ENCODE results near the gene MTCH2. TPM values are rescaled to one million over a fixed set of nuclear protein-coding genes. Genes with fewer than 3 reads are reported as not detected.

MTCH2 gene
- polyA plus RNA-seq, 1 donor (not counting 4 experiments of a cell fraction or from before 2014, with no cell fraction given) = 185 TPM

GRCh38 chr11:47651818-47652469 is 9.6 kb upstream of the MTCH2 start:
- no peak for FAIRE-seq
- dilution Hi-C loops (cut with MboI; ENCODE audit: extremely low pct_ligation_motif_present, low sequenced_read_pairs) = no loop called here
- DNase-seq (ENCODE audit: low read depth, low spot score) = no peak

DNA sequence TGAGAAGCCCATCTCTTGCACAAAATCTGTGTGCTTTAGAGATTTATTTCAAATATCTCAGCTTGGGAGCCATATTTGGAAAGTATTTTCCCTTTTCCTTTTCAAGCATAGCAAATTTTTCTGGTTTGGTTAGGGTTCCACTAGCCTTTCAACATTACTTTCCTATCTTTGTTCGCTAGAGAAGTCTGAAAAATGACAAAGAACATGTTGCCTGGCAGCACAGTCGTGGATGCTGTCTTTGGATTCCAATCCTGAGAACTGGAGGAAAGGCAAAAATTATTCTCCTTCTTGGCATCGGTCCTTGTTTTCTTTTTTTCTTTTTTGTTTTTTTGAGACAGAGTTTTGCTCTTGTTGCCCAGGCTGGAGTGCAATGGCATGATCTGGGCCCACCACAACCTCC is 6.9 kb upstream of the MTCH2 start:
- dilution Hi-C loops (cut with MboI; ENCODE audit: extremely low pct_ligation_motif_present, low sequenced_read_pairs) = no loop called here
- FAIRE-seq = no peak
- H3K4me1 ChIP-seq (ENCODE audit: control insufficient read depth, extremely low read depth, insufficient read depth, low read length) = no peaks in the 10 kb centered on the region

More at GRCh38 chr11:47651818-47652469, 9.6 kb upstream of the MTCH2 start:
- Histone ChIP-seq H3K27me3 (ENCODE audit: control insufficient read depth, extremely low read depth, insufficient read depth, low read length) (no peaks in the 10 kb centered on the region), H3K4me3 (ENCODE audit: control insufficient read depth in 2 of 3, extremely low read depth in 1 of 3, insufficient read depth in 2 of 3, low read depth in 1 of 3, low read length in 3 of 3) (no peak overlapping the region), H2AFZ (ENCODE audit: control insufficient read depth, low read length) (no peak overlapping the region), H3K9me3 (ENCODE audit: control insufficient read depth, low read depth, low read length) (no peaks in the 10 kb centered on the region), H3K79me2 (ENCODE audit: control insufficient read depth, insufficient read depth, low read length) (no peaks in the 10 kb centered on the region), H3K4me1 (ENCODE audit: control insufficient read depth, extremely low read depth, insufficient read depth, low read length) (no peaks in the 10 kb centered on the region), H3K36me3 (ENCODE audit: control insufficient read depth in 2 of 2, extremely low read depth in 1 of 2, insufficient read depth in 2 of 2, low read length in 2 of 2) (no peaks in the 10 kb centered on the region), H3K9me1 (ENCODE audit: control insufficient read depth, extremely low read depth, insufficient read depth, low read length) (no peaks in the 10 kb centered on the region), H3K27ac (ENCODE audit: control insufficient read depth, insufficient read depth, low read length) (no peak overlapping the region), H3K4me2 (ENCODE audit: control insufficient read depth, extremely low read depth, insufficient read depth, low read depth, low read length) (no peak overlapping the region), H4K20me1 (ENCODE audit: control insufficient read depth, extremely low read depth, insufficient read depth, low read length) (no peaks in the 10 kb centered on the region), H3K9ac (ENCODE audit: control insufficient read depth, extremely low read depth, insufficient read depth, low read length) (no peak overlapping the region)
- no peak for TF ChIP-seq EZH2 (IDR thresholded peaks at IDR 0.05; ENCODE audit: low read length)
- TF ChIP-seq CTCF (optimal IDR thresholded peaks at IDR 0.05 in 1 of 3, IDR thresholded peaks at IDR 0.05 in 1 of 3, conservative IDR thresholded peaks at IDR 0.05 in 1 of 3; ENCODE audit: extremely low read depth in 1 of 3, insufficient read depth in 2 of 3, low read length in 3 of 3) = no peak

More for the DNA sequence above, 6.9 kb upstream of the MTCH2 start:
- TF ChIP-seq CTCF (optimal IDR thresholded peaks at IDR 0.05 in 1 of 3, IDR thresholded peaks at IDR 0.05 in 1 of 3, conservative IDR thresholded peaks at IDR 0.05 in 1 of 3; ENCODE audit: extremely low read depth in 1 of 3, insufficient read depth in 2 of 3, low read length in 3 of 3) = no peak
- TF ChIP-seq EZH2 (IDR thresholded peaks at IDR 0.05; ENCODE audit: low read length) = no peak
- Histone ChIP-seq H3K79me2 (ENCODE audit: control insufficient read depth, insufficient read depth, low read length) (no peaks in the 10 kb centered on the region), H3K36me3 (ENCODE audit: control insufficient read depth in 2 of 2, extremely low read depth in 1 of 2, insufficient read depth in 2 of 2, low read length in 2 of 2) (no peaks in the 10 kb centered on the region), H3K9ac (ENCODE audit: control insufficient read depth, extremely low read depth, insufficient read depth, low read length) (no peak overlapping the region), H3K27ac (ENCODE audit: control insufficient read depth, insufficient read depth, low read length) (no peak overlapping the region), H3K9me3 (ENCODE audit: control insufficient read depth, low read depth, low read length) (no peaks in the 10 kb centered on the region), H2AFZ (ENCODE audit: control insufficient read depth, low read length) (no peak overlapping the region), H4K20me1 (ENCODE audit: control insufficient read depth, extremely low read depth, insufficient read depth, low read length) (no peaks in the 10 kb centered on the region), H3K27me3 (ENCODE audit: control insufficient read depth, extremely low read depth, insufficient read depth, low read length) (no peaks in the 10 kb centered on the region), H3K4me3 (ENCODE audit: control insufficient read depth in 2 of 3, extremely low read depth in 1 of 3, insufficient read depth in 2 of 3, low read depth in 1 of 3, low read length in 3 of 3) (no peak overlapping the region), H3K4me2 (ENCODE audit: control insufficient read depth, extremely low read depth, insufficient read depth, low read depth, low read length) (no peak overlapping the region), H3K9me1 (ENCODE audit: control insufficient read depth, extremely low read depth, insufficient read depth, low read length) (no peaks in the 10 kb centered on the region)
- DNase-seq (ENCODE audit: low read depth, low spot score) = no peak

Measured in keratinocyte (primary cell).